Thyroid gland (tissue), 4 donors: ENCODE data around the gene WLS. TPM values are rescaled to one million over a fixed set of nuclear protein-coding genes. Genes with fewer than 3 reads are reported as not detected.

Source experiments
- DNase-seq, 2 donors: peaks; one replicate each; pipeline ENCODE4 v3.0.0-alpha.2; 2019
- H3K27ac ChIP-seq, 3 donors: fragments of 200-600 bp; sonication (generic); 1 replicate in 2 of 3; 2 replicates in 1 of 3; pipeline ENCODE4 v1.5.1; 2016 to 2019; ENCODE audit warnings: mild to moderate bottlenecking in 1 of 3, moderate library complexity in 1 of 3
- H3K27me3 ChIP-seq: fragments of 200-600 bp; sonication (generic); one replicate; pipeline ENCODE4 v1.5.1; 2019
- H3K36me3 ChIP-seq, 2 donors: fragments of 200-600 bp; sonication (generic); one replicate each; pipeline ENCODE4 v1.5.1; 2016 to 2019
- H3K4me1 ChIP-seq, 2 donors: fragments of 200-600 bp; sonication (generic); one replicate each; pipeline ENCODE4 v1.5.1; 2017 to 2019
- H3K4me3 ChIP-seq, 3 donors: fragments of 200-600 bp; sonication (generic); replicated peaks in 1 of 3; 1 replicate in 2 of 3; 2 replicates in 1 of 3; pipeline ENCODE4 v1.5.1; 2016; ENCODE audit warnings: mild to moderate bottlenecking in 1 of 3
- H3K9me3 ChIP-seq: fragments of 200-600 bp; sonication (generic); one replicate; pipeline ENCODE4 v1.5.1; 2017
- CTCF ChIP-seq, 6 experiments: fragments of 200-600 bp in 3 of 6; fragments of 450-650 bp in 3 of 6; sonication (generic) in 3 of 6; IDR thresholded peaks; one replicate each; pipeline ENCODE4 v1.5.1; 2016 to 2019; ENCODE audit warnings: antibody characterized with exemption in 6 of 6, mild to moderate bottlenecking in 2 of 6, inconsistent platforms in 1 of 6, moderate library complexity in 1 of 6
- POLR2A ChIP-seq, 2 donors: fragments of 450-650 bp; IDR thresholded peaks; one replicate each; pipeline ENCODE4 v1.6.1; 2017; ENCODE audit warnings: antibody characterized with exemption in 2 of 2, mild to moderate bottlenecking in 2 of 2, moderate library complexity in 1 of 2
- WGBS, 2 donors: methylation state at CpG; one replicate each; pipeline ENCODE4 v1.1.5; 2017; 5-methylcytosine and 5-hydroxymethylcytosine counted together
- intact Hi-C: fragments of 100-400 bp; cut with DNase I; formaldehyde crosslinking; loops from one replicate; pipeline ENCODE4 v1.15.1; 2023
- total RNA-seq, 4 donors: library from RNA; depleted of rRNA; stranded (reverse); fragments of >200 nt; gene quantifications; one replicate each; pipeline ENCODE4 v1.2.3, GENCODE V29; 2016

The WLS gene
- total RNA-seq, 4 donors from 2014 or later = 20.0 to 52.7 (median 46.7) TPM

- Histone ChIP-seq H3K27me3 (no peaks in the 10 kb centered on the region), H3K4me1 (peaks cover 4 to 15% of the 10 kb centered on the region in 2 donors), H3K9me3 (no peaks in the 10 kb centered on the region), H3K36me3 (peaks cover 3 to 16% of the 10 kb centered on the region in 2 donors), H3K27ac (no peak overlapping the region), H3K4me3 (no peak overlapping the region)
- intact Hi-C loops = no loop called here
- no peak for TF ChIP-seq POLR2A (IDR thresholded peaks at IDR 0.05)
- no peak for TF ChIP-seq CTCF (IDR thresholded peaks at IDR 0.05)
- no peak for DNase-seq
- 70 to 72% methylated on average over 4 of the region's 4 CpGs for WGBS, 2 donors
These were observed 84.7 kb downstream of the WLS start for GRCh38 chr1:68147534-68148171.

GRCh38 chr1:68145418-68146126 is 86.8 kb downstream of the WLS start:
- H3K4me3 ChIP-seq = no peak overlapping the region
- intact Hi-C loops = no loop called here
- peaks cover 3 to 13% of the 10 kb centered on the region in 2 donors for H3K36me3 ChIP-seq
- DNase-seq = peak; percentile 72 to 74
- WGBS, 2 donors = 43 to 49% methylated on average over 10 of the region's 10 CpGs
- H3K4me1 ChIP-seq = peaks cover 14 to 21% of the 10 kb centered on the region in 2 donors
- H3K27ac ChIP-seq = peak overlapping the region; percentile 45 to 77 (median 74)
- TF ChIP-seq POLR2A (IDR thresholded peaks at IDR 0.05) (no peak), CTCF (IDR thresholded peaks at IDR 0.05) (no peak)
- no peaks in the 10 kb centered on the region for H3K9me3 ChIP-seq
- H3K27me3 ChIP-seq = no peaks in the 10 kb centered on the region

- Histone ChIP-seq H3K4me3 (no peak overlapping the region), H3K36me3 (peaks cover under 1 to 9% of the 10 kb centered on the region in 2 donors), H3K27ac (peak overlapping the region; percentile 19 to 77 (median 74)), H3K27me3 (no peaks in the 10 kb centered on the region), H3K9me3 (no peaks in the 10 kb centered on the region), H3K4me1 (peaks cover 14 to 21% of the 10 kb centered on the region in 2 donors)
- TF ChIP-seq CTCF (IDR thresholded peaks at IDR 0.05) = no peak
- no peak for TF ChIP-seq POLR2A (IDR thresholded peaks at IDR 0.05)
- WGBS, 2 donors = 91 to 94% methylated on average over 4 of the region's 4 CpGs
- intact Hi-C loops = no loop called here
- no peak for DNase-seq
These were observed 87.5 kb downstream of the WLS start for GRCh38 chr1:68144856-68145255.

- Histone ChIP-seq H3K4me3 (no peak overlapping the region), H3K4me1 (peaks cover 14 to 21% of the 10 kb centered on the region in 2 donors), H3K27me3 (no peaks in the 10 kb centered on the region), H3K36me3 (no peaks in the 10 kb centered on the region), H3K27ac (no peak overlapping the region), H3K9me3 (no peaks in the 10 kb centered on the region)
- TF ChIP-seq POLR2A (IDR thresholded peaks at IDR 0.05) = no peak
- TF ChIP-seq CTCF (IDR thresholded peaks at IDR 0.05) = no peak
- no peak for DNase-seq
- WGBS, 2 donors = 91 to 95% methylated on average over 2 of the region's 2 CpGs
- intact Hi-C loops = no loop called here
These were observed 88.7 kb downstream of the WLS start for GRCh38 chr1:68143633-68144032.

- intact Hi-C loops = no loop called here
- H3K9me3 ChIP-seq = no peaks in the 10 kb centered on the region
- H3K4me1 ChIP-seq = peaks cover 14 to 21% of the 10 kb centered on the region in 2 donors
- H3K36me3 ChIP-seq = no peaks in the 10 kb centered on the region
- H3K27ac ChIP-seq = no peak overlapping the region
- DNase-seq = no peak
- 72 to 76% methylated on average over 3 of the region's 3 CpGs for WGBS, 2 donors
- TF ChIP-seq CTCF (IDR thresholded peaks at IDR 0.05) (no peak), POLR2A (IDR thresholded peaks at IDR 0.05) (no peak)
- no peaks in the 10 kb centered on the region for H3K27me3 ChIP-seq
- H3K4me3 ChIP-seq = no peak overlapping the region
These were observed 89.9 kb downstream of the WLS start for GRCh38 chr1:68142461-68142860.
